Fibroblast of villous mesenchyme (primary cell): Measurements from ENCODE around the gene BRDT. TPM values are rescaled to one million over a fixed set of nuclear protein-coding genes. Genes with fewer than 3 reads are reported as not detected.
A peak's percentile ranks its signal among the peaks of the same experiment; 100 is the strongest.
"Not testable (repeated sequence)": the region's sequence is repeated elsewhere in the genome, so short reads cannot be mapped to it uniquely, and the experiment has no call there.

ENCODE experiments used
- DNase-seq: peaks from one replicate; pipeline ENCODE4 v3.0.0-alpha.2; 2010; ENCODE audit warnings: low read depth
- H3K4me3 ChIP-seq: 2 replicates; pipeline ENCODE4 v1.5.1; 2011; ENCODE audit warnings: low read depth, mild to moderate bottlenecking, low read length
- total RNA-seq: library from RNA; depleted of rRNA; stranded (reverse); fragments of >200 nt; gene quantifications from 2 replicates; pipeline ENCODE4 v1.2.3, GENCODE V29; 2012
- TF ChIP-seq, protein P1 (sequence below): IDR thresholded peaks from 2 replicates; pipeline ENCODE4 v1.5.1; 2012; ENCODE audit warnings: low read depth, mild to moderate bottlenecking, low read length; ENCODE audit not compliant: insufficient read depth

The BRDT gene
- total RNA-seq, 1 donor = under 0.01 TPM

DNA sequence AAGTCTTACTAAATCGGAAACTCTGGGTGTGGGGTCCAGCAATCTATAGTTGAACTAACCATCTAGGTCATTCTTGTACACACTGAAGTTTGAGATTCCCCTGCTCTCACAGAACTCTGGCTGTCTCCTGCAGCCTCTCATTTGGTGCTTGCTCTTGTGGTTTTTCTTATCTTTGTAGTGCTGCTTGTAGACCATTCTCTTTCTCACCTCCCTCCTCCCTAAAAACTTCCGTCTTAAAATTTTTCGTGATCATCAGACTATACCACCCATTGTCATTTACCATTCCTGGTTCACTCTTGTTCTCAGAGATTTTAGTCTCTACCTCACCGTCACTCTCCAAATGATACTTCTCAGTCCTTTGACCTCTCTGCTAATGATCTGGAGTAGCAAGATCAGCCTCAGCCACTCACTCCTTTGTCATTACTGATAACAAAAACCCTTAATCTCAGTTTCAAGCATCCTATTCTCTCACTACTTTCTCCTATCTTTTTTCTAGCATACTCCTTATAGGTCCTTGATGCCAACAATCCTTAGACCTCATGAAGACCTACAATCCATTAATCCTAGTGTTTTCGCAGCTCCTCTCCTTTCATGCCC lies 67.6 kb downstream of the BRDT start:
- DNase-seq = no peak

DNA sequence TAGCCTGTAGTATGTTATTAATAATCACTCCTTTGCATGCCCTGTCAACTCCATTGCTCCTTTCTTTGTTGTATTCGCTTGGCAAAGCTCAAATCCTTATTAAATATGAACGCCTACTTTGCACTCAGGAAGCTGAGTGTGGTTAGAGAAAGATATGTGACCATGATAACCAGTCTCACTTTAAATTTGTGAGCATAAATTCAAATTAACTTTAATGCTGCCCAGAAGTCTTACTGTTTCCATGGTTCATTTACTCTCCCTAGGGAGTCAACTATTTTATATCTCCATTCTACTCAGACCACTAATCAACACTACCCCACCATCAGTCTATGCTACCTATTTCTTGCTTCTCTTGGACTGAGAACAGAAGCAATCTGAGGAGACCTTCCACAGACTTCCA lies 68.5 kb downstream of the BRDT start:
- no peak overlapping the region for H3K4me3 ChIP-seq
- TF ChIP-seq, protein P1, sequence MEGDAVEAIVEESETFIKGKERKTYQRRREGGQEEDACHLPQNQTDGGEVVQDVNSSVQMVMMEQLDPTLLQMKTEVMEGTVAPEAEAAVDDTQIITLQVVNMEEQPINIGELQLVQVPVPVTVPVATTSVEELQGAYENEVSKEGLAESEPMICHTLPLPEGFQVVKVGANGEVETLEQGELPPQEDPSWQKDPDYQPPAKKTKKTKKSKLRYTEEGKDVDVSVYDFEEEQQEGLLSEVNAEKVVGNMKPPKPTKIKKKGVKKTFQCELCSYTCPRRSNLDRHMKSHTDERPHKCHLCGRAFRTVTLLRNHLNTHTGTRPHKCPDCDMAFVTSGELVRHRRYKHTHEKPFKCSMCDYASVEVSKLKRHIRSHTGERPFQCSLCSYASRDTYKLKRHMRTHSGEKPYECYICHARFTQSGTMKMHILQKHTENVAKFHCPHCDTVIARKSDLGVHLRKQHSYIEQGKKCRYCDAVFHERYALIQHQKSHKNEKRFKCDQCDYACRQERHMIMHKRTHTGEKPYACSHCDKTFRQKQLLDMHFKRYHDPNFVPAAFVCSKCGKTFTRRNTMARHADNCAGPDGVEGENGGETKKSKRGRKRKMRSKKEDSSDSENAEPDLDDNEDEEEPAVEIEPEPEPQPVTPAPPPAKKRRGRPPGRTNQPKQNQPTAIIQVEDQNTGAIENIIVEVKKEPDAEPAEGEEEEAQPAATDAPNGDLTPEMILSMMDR = no peak
- no peak for DNase-seq

More for the DNA sequence above, 67.6 kb downstream of the BRDT start:
- TF ChIP-seq, protein P1 = no peak
- H3K4me3 ChIP-seq = no peak overlapping the region

DNA sequence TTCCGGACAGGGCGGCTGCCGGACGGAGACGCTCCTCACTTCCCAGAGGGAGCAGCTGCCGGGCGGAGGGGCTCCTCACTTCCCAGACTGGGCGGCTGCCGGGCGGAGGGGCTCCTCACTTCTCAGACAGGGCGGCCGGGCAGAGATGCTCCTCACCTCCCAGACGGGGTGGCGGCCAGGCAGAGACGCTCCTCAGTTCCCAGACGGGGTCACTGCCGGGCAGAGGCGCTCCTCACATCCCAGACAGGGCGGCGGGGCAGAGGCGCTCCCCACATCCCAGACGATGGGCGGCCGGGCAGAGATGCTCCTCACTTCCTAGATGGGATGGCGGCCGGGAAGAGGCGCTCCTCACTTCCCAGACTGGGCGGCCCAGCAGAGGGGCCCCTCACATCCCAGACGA lies 76.8 kb downstream of the BRDT start:
- H3K4me3 ChIP-seq, DNase-seq: not testable (repeated sequence)

DNA sequence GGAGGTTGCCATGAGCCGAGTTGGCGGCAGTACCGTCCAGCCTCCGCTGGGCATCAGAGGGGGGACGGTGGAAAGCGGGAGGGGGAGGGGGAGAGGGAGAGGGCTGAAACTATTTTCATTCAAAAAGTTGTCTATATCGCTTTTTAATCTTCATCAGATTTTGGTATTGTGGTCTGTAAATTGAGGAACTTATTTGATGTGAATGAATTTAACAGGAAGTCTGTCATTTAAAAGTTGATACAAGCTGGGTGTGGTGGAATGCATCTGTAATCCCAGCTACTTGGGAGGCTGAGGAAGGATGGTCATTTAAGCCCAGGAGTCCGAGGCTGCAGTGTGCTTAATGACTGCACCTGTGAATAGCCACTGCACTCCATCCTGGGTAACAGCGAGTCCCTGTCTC lies 77.6 kb downstream of the BRDT start:
- no peak overlapping the region for H3K4me3 ChIP-seq
- TF ChIP-seq, protein P1 = no peak
- no peak for DNase-seq

DNA sequence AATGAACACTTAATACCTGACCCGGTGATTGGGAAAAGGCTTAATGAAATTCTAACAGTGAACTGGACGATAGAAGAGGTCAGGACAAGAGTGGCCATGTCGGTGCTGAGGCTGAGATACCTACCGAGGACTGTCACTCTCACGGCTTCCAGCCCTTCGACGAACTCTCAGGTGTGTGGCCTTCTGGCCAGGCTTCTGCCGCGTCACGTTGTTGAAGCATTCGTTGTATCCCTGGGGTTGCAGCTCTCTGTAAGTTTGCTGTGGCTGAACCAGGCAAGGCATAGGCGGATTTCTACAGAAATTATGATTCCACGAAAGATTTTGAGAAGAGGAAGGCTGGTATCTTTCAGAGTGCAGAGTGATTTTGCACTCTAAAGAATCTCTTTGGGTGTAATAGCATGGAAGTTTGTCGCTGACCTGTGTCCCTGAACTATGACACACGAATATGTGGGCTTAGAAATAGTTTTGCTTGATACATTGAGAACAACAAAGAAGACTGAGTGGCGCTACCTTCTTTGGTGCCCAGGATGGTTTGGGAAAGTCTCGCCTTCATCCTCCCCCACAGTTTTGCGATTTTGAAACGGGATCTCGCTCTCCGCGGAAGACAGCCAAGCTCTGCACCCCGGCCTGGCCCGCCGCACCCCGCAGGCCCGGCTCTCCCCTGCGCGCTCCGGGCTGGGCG lies 80.2 kb downstream of the BRDT start:
- DNase-seq = no peak
- TF ChIP-seq, protein P1 = no peak
- peak overlapping the region; percentile 48 for H3K4me3 ChIP-seq

DNA sequence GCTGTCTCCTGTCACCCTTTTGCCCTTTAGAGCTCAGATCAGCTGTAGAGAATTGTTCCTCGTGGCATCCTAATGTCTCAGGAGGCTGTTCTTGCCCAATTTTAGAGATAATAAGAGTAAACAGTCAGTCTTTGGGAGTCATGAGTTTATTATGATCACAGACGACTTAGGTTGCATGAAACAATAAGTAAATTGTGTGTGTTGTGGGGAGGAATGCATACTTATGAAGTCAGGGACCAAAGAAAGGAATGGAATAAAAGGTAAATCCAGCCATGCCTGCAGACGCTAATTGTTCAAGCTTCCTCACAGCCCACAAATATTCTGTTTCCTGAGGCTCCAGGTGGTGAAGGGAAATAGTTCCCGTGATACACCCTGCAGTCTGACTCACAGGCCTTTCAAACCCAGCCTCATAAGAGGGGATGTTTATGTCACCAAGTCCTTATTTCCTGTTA lies 81.5 kb downstream of the BRDT start:
- H3K4me3 ChIP-seq = no peak overlapping the region
- DNase-seq = peak; percentile 27
- TF ChIP-seq, protein P1 = no peak

DNA sequence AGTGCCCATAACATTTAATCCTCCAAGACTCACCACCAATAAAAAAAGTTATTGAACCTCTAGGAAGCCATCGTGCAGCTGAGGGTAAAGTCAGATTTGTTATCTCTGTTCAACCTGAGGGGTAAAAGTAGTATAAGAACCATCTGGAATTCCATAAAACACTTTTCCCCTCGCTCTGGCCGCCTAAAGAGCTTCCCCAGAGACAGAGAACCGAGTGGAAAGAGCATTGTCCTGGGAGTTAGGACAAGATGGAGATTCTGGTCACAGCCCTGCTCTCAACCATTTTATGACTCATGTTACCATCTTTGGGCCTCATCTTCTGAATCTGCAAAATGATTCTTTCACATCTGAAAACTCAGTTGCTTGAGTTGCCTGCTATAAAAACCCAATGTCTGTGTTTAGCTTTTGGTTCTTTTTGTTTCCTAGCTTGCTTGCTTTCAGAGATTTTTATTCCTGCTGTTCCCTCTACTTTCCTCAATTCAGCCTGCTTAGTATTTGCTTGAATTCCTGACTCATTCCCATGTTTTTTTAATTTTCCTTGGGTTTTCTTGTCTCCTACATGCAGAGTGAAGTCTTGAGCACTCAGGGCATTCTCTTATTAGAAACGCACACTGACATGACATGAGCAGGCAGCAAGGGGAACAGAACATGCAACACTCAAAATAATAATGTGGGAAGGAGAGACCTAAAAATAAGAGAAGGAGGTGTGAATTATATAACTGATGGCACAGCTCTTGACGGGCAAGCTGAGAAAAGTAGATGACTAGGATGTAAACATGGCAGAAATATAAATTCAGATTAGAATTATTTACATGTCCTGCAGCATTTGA lies 82.3 kb downstream of the BRDT start:
- no peak overlapping the region for H3K4me3 ChIP-seq
- TF ChIP-seq, protein P1 = no peak
- no peak for DNase-seq
